ENCODE results near the gene NDUFAF7. TPM values are rescaled to one million over a fixed set of nuclear protein-coding genes. Genes with fewer than 3 reads are reported as not detected.

The NDUFAF7 gene
- total RNA-seq, 1 experiment from 2014 or later = 25.0 TPM

DNA sequence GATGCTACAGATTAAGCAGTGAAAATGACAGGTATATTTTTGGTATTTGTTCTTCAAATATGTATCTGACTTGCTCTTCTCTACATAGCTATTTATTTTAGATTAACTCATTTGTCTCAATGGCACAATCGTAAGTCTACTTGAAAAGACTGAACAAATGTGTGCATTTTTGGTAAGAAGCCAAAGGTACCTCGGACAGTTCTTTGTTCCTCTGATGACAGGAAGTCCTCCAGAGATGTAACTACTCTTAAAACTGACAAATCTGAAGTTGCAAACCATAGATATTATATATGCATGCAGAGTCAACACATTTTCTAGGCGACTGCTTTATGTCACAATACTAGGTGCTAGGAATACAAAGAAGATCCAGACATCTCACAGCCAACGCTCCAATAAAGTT, 36.7 kb downstream of the NDUFAF7 start:
- Histone ChIP-seq H3K4me3 (ENCODE audit: low read depth, low read length, poor library complexity, severe bottlenecking) (no peak overlapping the region), H3K4me1 (ENCODE audit: insufficient read depth, low read length, poor library complexity, severe bottlenecking) (no peaks in the 10 kb centered on the region), H3K27ac (ENCODE audit: low read depth, low read length, poor library complexity, severe bottlenecking) (no peak overlapping the region), H3K9me3 (ENCODE audit: low read depth, low read length, poor library complexity, severe bottlenecking) (no peaks in the 10 kb centered on the region), H3K36me3 (ENCODE audit: insufficient read depth, low read length, poor library complexity, severe bottlenecking) (peaks cover 42% of the 10 kb centered on the region), H3K27me3 (replicated peaks; ENCODE audit: insufficient read depth, low read depth, low read length, poor library complexity) (no peaks in the 10 kb centered on the region)
- no peak for TF ChIP-seq EZH2 (IDR thresholded peaks at IDR 0.05; ENCODE audit: borderline replicate concordance, low read depth, low read length, poor library complexity, severe bottlenecking)
- TF ChIP-seq, protein P1, sequence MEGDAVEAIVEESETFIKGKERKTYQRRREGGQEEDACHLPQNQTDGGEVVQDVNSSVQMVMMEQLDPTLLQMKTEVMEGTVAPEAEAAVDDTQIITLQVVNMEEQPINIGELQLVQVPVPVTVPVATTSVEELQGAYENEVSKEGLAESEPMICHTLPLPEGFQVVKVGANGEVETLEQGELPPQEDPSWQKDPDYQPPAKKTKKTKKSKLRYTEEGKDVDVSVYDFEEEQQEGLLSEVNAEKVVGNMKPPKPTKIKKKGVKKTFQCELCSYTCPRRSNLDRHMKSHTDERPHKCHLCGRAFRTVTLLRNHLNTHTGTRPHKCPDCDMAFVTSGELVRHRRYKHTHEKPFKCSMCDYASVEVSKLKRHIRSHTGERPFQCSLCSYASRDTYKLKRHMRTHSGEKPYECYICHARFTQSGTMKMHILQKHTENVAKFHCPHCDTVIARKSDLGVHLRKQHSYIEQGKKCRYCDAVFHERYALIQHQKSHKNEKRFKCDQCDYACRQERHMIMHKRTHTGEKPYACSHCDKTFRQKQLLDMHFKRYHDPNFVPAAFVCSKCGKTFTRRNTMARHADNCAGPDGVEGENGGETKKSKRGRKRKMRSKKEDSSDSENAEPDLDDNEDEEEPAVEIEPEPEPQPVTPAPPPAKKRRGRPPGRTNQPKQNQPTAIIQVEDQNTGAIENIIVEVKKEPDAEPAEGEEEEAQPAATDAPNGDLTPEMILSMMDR (conservative IDR thresholded peaks at IDR 0.05; ENCODE audit: low read depth, low read length) = no peak
- intact Hi-C loops (cut with micrococcal nuclease; ENCODE audit: unreplicated experiment) = no loop called here
- ChIA-PET CTCF (no interaction called here), POLR2A (ENCODE audit: low non-redundant PET) (no interaction called here)
- BruUV-seq (replicated peaks) = no TSS peak
- no peak for DNase-seq (ENCODE audit: low spot score)

DNA sequence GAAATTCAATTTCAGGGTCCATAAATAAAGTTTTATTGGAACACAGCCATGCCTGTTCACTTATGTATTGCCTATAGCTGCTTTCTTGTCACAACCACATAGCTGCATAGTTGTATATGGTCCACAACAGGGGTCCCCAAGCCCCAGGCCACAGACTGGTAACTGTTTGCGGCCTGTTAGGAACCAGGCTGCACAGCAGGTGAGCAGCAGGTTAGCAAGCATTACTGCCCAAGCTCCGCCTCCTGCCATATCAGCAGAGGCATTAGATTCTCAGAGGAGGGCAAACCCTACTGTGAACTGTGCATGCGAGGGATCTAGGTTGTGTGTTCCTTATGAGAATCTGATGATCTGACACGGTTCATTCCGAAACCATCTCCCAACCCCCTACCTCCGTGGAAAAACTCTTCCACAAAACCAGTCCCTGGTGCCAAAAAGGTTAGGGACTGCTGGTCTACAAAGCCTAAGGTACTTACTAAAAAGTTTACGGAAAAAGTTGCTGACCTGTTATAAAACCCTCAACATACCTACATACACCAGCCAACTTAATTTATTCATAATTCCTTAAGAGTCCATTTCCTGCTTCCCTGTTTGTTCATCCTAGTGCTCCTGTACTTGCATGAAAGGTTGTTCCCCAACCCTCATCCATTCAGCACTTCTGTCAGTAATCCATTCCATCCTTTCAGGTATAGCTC, 40.1 kb downstream of the NDUFAF7 start:
- Histone ChIP-seq H3K4me1 (ENCODE audit: insufficient read depth, low read length, poor library complexity, severe bottlenecking) (no peaks in the 10 kb centered on the region), H3K9me3 (ENCODE audit: low read depth, low read length, poor library complexity, severe bottlenecking) (no peaks in the 10 kb centered on the region), H3K27ac (ENCODE audit: low read depth, low read length, poor library complexity, severe bottlenecking) (no peak overlapping the region), H3K36me3 (ENCODE audit: insufficient read depth, low read length, poor library complexity, severe bottlenecking) (peaks cover 56% of the 10 kb centered on the region), H3K4me3 (ENCODE audit: low read depth, low read length, poor library complexity, severe bottlenecking) (no peak overlapping the region), H3K27me3 (replicated peaks; ENCODE audit: insufficient read depth, low read depth, low read length, poor library complexity) (no peaks in the 10 kb centered on the region)
- no peak for DNase-seq (ENCODE audit: low spot score)
- no TSS peak for BruUV-seq (replicated peaks)
- CTCF ChIA-PET = no interaction called here
- POLR2A ChIA-PET (ENCODE audit: low non-redundant PET) = no interaction called here
- no peak for TF ChIP-seq EZH2 (IDR thresholded peaks at IDR 0.05; ENCODE audit: borderline replicate concordance, low read depth, low read length, poor library complexity, severe bottlenecking)
- TF ChIP-seq, protein P1 (conservative IDR thresholded peaks at IDR 0.05; ENCODE audit: low read depth, low read length) = no peak
- intact Hi-C loops (cut with micrococcal nuclease; ENCODE audit: unreplicated experiment) = no loop called here

DNA sequence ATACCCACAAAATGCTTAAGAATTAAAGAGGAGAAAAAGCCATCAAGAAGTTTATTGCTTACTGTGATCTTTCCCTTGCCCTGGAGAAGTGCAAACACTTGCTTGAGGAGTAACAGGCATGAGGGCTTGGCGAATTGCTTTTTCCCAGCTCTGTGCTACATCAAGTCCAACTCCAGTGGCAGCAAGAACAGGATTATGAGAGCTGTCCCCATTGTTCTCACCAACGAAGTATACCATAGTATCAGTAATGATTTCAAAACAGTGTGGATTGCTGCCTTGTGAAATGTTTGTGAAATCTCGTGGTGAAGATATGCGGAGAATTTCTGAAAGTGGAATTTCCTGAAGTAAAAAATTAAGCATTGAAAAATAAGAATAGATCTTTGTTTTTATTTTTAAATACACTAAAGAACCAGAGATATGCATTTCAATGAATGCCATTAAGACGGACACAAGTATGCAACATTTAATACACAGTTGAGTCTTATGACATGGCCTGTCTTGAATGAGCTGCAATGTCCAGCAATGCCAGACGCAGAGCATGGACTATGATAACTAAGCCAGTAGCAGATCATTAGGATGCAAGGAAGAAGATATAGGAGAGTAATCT, 43.0 kb downstream of the NDUFAF7 start:
- DNase-seq (ENCODE audit: low spot score) = no peak
- Histone ChIP-seq H3K4me1 (ENCODE audit: insufficient read depth, low read length, poor library complexity, severe bottlenecking) (no peaks in the 10 kb centered on the region), H3K4me3 (ENCODE audit: low read depth, low read length, poor library complexity, severe bottlenecking) (no peak overlapping the region), H3K27me3 (replicated peaks; ENCODE audit: insufficient read depth, low read depth, low read length, poor library complexity) (no peaks in the 10 kb centered on the region), H3K9me3 (ENCODE audit: low read depth, low read length, poor library complexity, severe bottlenecking) (no peaks in the 10 kb centered on the region), H3K27ac (ENCODE audit: low read depth, low read length, poor library complexity, severe bottlenecking) (no peak overlapping the region), H3K36me3 (ENCODE audit: insufficient read depth, low read length, poor library complexity, severe bottlenecking) (peaks cover 62% of the 10 kb centered on the region)
- intact Hi-C loops (cut with micrococcal nuclease; ENCODE audit: unreplicated experiment) = no loop called here
- ChIA-PET CTCF (no interaction called here), POLR2A (ENCODE audit: low non-redundant PET) (no interaction called here)
- TF ChIP-seq EZH2 (IDR thresholded peaks at IDR 0.05; ENCODE audit: borderline replicate concordance, low read depth, low read length, poor library complexity, severe bottlenecking) = no peak
- TF ChIP-seq, protein P1 (conservative IDR thresholded peaks at IDR 0.05; ENCODE audit: low read depth, low read length) = no peak
- no TSS peak for BruUV-seq (replicated peaks)

Data from A673 (cell line).